ENCODE data around the gene TBC1D2. TPM values are rescaled to one million over a fixed set of nuclear protein-coding genes. Genes with fewer than 3 reads are reported as not detected.

The TBC1D2 gene
- total and polyA plus RNA-seq, 4 donors, result 2.8 to 5.1 (median 3.7) TPM

- H3K27ac ChIP-seq (ENCODE audit: low read depth in 1 of 2, low read length in 2 of 2), result peak overlapping the region; percentile 90
- WGBS, result 52% methylated on average over 6 of the region's 6 CpGs
- peaks cover 0 to 3% (median 0%) of the 10 kb centered on the region in 4 donors for H3K36me3 ChIP-seq (ENCODE audit: control insufficient read depth in 4 of 4, insufficient read depth in 3 of 4, low read depth in 1 of 4, low read length in 3 of 4)
- H3K4me1 ChIP-seq (ENCODE audit: control insufficient read depth in 4 of 4, insufficient read depth in 4 of 4, low read length in 3 of 4), result peaks cover 15 to 47% (median 36%) of the 10 kb centered on the region in 4 donors
- no peak overlapping the region for H3K9ac ChIP-seq (ENCODE audit: low read depth in 1 of 2, low read length in 2 of 2)
- no peaks in the 10 kb centered on the region for H3K9me3 ChIP-seq (ENCODE audit: control insufficient read depth in 4 of 4, low read length in 3 of 4)
- no peak overlapping the region for H3K4me3 ChIP-seq (ENCODE audit: low read depth in 1 of 3, low read length in 3 of 3)
- TF ChIP-seq RXRA (IDR thresholded peaks at IDR 0.05), result peak; percentile 62 to 74
- TF ChIP-seq HNF4G (IDR thresholded peaks at IDR 0.05), result peak; percentile 37
- TF ChIP-seq FOXA2 (IDR thresholded peaks at IDR 0.05), result peak; percentile 32
- no peak for TF ChIP-seq TAF1 (conservative IDR thresholded peaks at IDR 0.05)
- TF ChIP-seq NR2F2 (IDR thresholded peaks at IDR 0.05), result no peak
- TF ChIP-seq YY1 (IDR thresholded peaks at IDR 0.05), result peak; percentile 77
- TF ChIP-seq, protein P1, sequence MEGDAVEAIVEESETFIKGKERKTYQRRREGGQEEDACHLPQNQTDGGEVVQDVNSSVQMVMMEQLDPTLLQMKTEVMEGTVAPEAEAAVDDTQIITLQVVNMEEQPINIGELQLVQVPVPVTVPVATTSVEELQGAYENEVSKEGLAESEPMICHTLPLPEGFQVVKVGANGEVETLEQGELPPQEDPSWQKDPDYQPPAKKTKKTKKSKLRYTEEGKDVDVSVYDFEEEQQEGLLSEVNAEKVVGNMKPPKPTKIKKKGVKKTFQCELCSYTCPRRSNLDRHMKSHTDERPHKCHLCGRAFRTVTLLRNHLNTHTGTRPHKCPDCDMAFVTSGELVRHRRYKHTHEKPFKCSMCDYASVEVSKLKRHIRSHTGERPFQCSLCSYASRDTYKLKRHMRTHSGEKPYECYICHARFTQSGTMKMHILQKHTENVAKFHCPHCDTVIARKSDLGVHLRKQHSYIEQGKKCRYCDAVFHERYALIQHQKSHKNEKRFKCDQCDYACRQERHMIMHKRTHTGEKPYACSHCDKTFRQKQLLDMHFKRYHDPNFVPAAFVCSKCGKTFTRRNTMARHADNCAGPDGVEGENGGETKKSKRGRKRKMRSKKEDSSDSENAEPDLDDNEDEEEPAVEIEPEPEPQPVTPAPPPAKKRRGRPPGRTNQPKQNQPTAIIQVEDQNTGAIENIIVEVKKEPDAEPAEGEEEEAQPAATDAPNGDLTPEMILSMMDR (IDR thresholded peaks at IDR 0.05; ENCODE audit: low read depth, low read length, missing input control), result no peak
- TF ChIP-seq, protein P2, sequence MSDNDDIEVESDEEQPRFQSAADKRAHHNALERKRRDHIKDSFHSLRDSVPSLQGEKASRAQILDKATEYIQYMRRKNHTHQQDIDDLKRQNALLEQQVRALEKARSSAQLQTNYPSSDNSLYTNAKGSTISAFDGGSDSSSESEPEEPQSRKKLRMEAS (IDR thresholded peaks at IDR 0.05), result peak; percentile 28
- no peak for TF ChIP-seq RAD21 (IDR thresholded peaks at IDR 0.05)
- peak; percentile 57 for TF ChIP-seq SP1 (IDR thresholded peaks at IDR 0.05)
- TF ChIP-seq HNF4A (conservative IDR thresholded peaks at IDR 0.05), result peak; percentile 76 to 81
- peak; percentile 43 for TF ChIP-seq REST (IDR thresholded peaks at IDR 0.05)
- no peaks in the 10 kb centered on the region for H3K27me3 ChIP-seq (ENCODE audit: control insufficient read depth in 4 of 4, insufficient read depth in 4 of 4, low read length in 3 of 4)
- DNase-seq (ENCODE audit: low spot score), result peak; percentile 50
Measured at GRCh38 chr9:98225015-98225442, 30.4 kb downstream of the TBC1D2 start.

DNA sequence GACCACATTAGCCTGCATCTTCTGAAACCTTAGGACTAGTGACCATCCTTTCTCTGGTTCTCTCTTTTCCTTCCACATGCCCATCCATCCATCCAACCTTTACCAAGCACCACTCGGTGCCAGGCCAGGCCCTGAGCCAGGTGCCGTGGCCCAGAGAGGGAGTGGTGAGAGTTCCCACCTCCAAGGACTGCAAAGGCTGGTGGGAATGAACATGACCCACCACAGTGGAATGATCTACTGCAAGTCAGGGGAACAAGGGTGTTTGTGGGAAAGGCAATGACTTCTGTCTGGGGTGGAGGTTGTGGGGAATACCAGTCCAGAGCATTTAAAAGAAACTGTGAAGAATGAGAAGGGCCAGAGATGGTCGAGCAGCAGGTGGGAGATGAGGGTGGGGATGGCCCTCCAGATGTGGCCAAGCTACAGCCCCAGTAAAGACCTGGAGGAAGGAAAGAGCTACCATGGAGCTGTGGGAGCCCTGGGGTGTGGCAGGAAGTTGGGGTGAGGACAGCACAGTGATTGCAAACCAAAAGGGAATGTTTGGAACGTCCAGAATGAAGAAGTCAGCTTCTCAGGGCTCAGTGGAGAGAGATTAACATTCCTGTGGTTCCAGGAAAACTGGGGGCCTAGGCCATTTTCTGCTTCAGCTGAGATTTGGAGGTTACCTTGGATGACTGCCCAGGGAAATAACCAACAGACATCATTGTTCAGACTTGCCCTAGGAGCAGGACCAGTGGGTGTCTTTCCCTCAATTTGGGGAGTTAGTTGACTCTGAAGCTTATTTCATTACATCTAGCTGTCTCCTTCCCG is 32.4 kb downstream of the TBC1D2 start:
- peaks cover 17 to 49% (median 37%) of the 10 kb centered on the region in 4 donors for H3K4me1 ChIP-seq (ENCODE audit: control insufficient read depth in 4 of 4, insufficient read depth in 4 of 4, low read length in 3 of 4)
- no peaks in the 10 kb centered on the region for H3K27me3 ChIP-seq (ENCODE audit: control insufficient read depth in 4 of 4, insufficient read depth in 4 of 4, low read length in 3 of 4)
- peaks cover 0 to 3% (median 0%) of the 10 kb centered on the region in 4 donors for H3K36me3 ChIP-seq (ENCODE audit: control insufficient read depth in 4 of 4, insufficient read depth in 3 of 4, low read depth in 1 of 4, low read length in 3 of 4)
- no peak overlapping the region for H3K27ac ChIP-seq (ENCODE audit: low read depth in 1 of 2, low read length in 2 of 2)
- no peak overlapping the region for H3K9ac ChIP-seq (ENCODE audit: low read depth in 1 of 2, low read length in 2 of 2)
- no peak for DNase-seq (ENCODE audit: low spot score)
- TF ChIP-seq REST (IDR thresholded peaks at IDR 0.05) (no peak), RXRA (IDR thresholded peaks at IDR 0.05) (no peak), JUND (IDR thresholded peaks at IDR 0.05) (no peak), EGR1 (IDR thresholded peaks at IDR 0.05; ENCODE audit: low read depth in 2 of 2) (no peak), HNF4A (conservative IDR thresholded peaks at IDR 0.05) (no peak), ATF3 (IDR thresholded peaks at IDR 0.05) (no peak), FOXA1 (IDR thresholded peaks at IDR 0.05) (no peak)
- TF ChIP-seq, protein P1 (IDR thresholded peaks at IDR 0.05; ENCODE audit: low read depth, low read length, missing input control), result no peak
- TF ChIP-seq, protein P3, sequence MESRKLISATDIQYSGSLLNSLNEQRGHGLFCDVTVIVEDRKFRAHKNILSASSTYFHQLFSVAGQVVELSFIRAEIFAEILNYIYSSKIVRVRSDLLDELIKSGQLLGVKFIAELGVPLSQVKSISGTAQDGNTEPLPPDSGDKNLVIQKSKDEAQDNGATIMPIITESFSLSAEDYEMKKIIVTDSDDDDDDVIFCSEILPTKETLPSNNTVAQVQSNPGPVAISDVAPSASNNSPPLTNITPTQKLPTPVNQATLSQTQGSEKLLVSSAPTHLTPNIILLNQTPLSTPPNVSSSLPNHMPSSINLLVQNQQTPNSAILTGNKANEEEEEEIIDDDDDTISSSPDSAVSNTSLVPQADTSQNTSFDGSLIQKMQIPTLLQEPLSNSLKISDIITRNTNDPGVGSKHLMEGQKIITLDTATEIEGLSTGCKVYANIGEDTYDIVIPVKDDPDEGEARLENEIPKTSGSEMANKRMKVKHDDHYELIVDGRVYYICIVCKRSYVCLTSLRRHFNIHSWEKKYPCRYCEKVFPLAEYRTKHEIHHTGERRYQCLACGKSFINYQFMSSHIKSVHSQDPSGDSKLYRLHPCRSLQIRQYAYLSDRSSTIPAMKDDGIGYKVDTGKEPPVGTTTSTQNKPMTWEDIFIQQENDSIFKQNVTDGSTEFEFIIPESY (IDR thresholded peaks at IDR 0.05), result no peak
- no peaks in the 10 kb centered on the region for H3K9me3 ChIP-seq (ENCODE audit: control insufficient read depth in 4 of 4, low read length in 3 of 4)
- WGBS, result 75% methylated on average over 5 of the region's 5 CpGs
- H3K4me3 ChIP-seq (ENCODE audit: low read depth in 1 of 3, low read length in 3 of 3), result no peak overlapping the region

Data from liver (tissue), 9 donors.